AML-193 (cell line): ENCODE results near the gene EXOC3L4.

ENCODE experiments used
- DNase-seq, 2 experiments: peaks; one replicate each; lab custom pipeline; 2025; lab: John Stamatoyannopoulos, UW

Gene EXOC3L4

GRCh38 chr14:103121846-103122584, 27.5 kb downstream of the EXOC3L4 start:
- DNase-seq, result peak; percentile 77 to 83

DNA sequence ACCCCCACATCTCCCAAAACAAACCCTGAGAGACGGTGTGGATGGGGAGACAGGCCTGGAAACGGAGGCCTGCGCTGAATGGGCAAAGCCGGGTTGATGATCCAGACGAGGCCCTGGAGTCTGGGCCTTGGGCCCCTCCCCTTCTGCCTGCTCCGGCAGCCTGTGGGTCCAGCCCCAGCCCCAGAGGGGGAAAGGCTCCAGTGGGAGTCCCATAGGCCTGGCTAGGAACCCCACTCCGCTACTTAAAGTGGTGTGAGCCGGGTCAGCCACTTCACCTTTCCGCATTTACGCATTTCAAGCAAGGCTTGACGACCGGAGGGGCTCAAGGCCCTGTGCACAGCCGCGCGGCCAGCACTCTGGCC, 28.0 kb downstream of the EXOC3L4 start:
- DNase-seq, result no peak

DNA sequence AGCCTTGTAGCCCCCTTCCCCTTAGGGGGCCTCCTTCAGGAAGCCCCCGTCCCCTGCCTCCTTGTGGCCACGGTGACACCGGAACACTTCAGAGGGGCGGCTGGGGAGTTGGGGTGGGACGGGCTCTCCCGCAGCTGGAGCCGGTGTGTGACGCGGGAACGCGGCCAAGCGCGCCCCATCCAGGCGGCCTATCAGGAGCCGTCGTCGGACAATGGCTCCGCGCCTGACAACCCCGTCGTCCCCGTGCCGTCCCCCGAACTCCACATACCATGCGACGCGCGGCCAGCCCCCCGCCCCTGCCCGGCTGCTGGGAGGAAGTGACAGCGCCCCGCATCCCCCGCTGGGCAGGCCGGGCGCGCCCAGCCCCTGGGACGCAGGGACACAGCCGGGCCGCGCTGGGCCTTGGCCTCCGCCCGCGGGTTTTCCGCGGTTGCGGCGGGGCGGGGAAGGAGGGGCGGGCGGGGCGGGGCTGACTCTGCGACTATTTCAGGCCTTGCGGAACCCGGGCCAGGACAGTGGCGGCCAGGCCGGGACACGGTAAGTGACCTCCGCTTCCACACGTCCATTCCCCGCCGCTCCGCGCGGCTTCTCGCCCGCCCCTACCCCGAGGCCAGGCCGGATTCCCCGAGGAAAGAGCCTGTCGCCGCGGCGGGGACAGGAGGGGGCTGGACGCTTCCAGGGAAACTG, 28.6 kb downstream of the EXOC3L4 start, which contains the start of gene TNFAIP2:
Gene TNFAIP2, plus strand, starts transcription at position 515 of the 687 bp plus-strand sequence. CDS start 2,997 bp downstream, outside the sequence.
- DNase-seq, result peak; percentile 53 to 54

DNA sequence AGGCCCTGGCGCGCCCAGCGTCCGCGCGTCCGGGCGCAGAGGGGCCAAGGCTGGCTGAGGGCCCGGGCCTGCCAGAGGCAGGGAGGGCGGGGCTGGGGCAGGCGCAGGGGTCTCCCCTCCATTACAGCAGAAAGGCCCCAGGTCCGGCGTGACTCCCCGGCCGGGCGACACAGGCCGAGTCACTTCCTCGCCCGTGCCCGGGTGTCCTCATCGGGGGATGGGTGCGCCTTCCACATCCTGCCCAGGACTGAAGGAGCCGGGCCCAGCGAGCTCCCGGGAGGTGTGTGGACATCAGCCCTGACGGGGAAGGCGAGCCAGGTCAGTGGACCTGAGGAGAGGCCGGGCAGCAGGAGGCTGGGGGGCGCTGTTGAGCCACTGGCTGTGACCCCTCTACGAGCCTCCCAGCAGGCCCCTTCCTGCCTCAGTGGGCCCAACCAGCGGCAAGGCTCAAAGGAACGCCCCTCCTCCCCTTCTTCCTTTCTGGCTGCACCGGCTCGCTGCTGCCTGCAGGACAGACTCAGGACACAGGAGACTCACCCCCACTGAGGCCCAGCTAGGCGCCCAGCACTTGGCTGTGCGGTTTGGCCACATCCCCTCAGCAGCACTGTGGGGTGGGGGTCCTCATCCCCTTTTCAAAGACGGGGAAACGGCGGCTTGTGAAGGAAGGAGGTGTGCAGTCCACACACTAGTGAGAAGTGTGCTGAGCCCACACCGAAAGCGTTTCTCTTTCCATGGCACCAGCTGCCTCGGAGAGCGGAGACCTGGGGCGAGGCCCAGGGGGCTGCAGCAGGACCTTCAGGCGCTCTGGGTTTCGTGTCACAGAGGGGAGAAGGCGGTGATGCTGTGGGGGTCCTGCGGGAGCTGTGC, 29.3 kb downstream of the EXOC3L4 start:
- peak; percentile 7 to 39 for DNase-seq

GRCh38 chr14:103124501-103125001, 30.0 kb downstream of the EXOC3L4 start:
- DNase-seq, result no peak

GRCh38 chr14:103125098-103126070, 30.9 kb downstream of the EXOC3L4 start:
- DNase-seq, result no peak

GRCh38 chr14:103126088-103126872, 31.8 kb downstream of the EXOC3L4 start:
- no peak for DNase-seq

DNA sequence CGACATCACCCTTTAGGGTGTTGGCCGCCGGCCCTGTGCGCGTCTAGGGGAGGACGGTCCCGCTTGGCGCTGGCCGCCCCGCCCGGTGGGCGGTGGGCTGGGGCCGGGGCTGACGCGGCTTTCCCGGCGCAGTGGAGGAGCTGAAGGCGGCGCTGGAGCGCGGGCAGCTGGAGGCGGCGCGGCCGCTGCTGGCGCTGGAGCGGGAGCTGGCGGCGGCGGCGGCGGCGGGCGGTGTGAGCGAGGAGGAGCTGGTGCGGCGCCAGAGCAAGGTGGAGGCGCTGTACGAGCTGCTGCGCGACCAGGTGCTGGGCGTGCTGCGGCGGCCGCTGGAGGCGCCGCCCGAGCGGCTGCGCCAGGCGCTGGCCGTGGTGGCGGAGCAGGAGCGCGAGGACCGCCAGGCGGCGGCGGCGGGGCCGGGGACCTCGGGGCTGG, 32.4 kb downstream of the EXOC3L4 start:
- DNase-seq, result no peak

GRCh38 chr14:103127356-103127755, 32.8 kb downstream of the EXOC3L4 start:
- DNase-seq, result no peak

- no peak for DNase-seq
Measured at GRCh38 chr14:103127861-103128598, 33.5 kb downstream of the EXOC3L4 start.

DNA sequence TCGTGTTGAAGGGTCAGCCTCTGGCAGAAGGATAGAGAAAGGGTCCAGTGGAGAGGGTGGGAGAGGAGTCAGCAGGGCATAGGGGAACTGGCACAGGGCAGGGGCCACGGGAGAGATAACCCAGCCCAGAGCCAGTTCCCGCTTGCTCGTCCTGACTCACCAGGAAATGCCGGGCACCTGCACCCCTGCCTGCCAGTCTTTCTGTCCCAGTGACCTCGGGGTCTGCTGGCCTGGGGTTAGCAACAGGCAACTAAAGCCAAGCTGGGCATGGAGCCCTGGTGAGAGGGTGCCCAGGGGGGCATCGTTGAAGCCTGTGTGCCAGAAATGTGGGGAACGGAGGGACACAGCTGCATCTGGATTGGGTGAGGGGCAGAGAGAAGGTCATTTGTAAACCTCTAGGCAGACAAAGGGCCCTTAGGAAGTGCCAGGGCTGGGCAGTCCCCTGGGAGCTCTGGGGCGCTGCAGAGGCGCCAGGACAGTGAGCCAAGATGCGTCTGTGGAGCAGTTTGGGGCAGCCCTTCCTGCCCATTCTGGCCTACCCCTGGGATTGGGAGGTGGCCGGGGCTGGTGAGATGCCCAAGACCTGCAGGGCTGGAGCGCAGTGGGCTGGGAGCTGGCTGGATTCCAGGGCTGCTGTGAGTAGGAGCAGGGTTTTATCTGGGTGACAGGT, 34.2 kb downstream of the EXOC3L4 start:
- no peak for DNase-seq

DNA sequence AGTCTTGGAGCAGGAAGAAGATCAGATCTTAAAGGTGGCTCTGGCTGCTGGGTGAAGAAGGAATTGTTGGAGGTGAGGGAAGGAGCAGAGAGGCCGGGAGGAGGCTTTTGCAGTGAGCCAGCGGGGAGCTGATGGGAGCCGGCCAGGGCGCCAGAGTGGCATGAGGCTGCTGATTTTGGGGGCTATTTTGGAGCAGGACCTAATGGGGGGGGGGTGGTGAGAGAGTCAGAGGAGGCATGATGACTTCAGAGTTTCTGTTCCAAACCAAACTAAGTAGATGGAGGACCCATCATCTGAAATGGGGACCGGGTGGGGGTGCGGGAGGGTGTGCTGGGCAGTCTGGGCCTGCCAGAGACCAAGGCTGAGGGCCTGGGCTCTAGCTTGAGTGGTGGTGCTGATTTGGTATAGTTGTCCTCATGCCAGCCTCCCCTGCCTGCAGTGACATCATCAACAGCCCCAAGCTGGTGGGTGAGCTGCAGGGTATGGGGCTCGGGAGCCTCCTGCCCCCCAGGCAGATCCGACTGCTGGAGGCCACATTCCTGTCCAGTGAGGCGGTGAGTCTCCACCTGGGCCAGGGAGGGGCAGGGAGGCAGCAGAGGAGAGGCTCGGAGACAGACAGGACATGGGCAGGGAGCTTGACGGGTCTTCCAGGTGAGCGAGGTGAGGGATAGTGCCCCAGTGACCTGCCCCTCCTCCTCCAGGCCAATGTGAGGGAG, 34.9 kb downstream of the EXOC3L4 start:
- DNase-seq, result no peak

DNA sequence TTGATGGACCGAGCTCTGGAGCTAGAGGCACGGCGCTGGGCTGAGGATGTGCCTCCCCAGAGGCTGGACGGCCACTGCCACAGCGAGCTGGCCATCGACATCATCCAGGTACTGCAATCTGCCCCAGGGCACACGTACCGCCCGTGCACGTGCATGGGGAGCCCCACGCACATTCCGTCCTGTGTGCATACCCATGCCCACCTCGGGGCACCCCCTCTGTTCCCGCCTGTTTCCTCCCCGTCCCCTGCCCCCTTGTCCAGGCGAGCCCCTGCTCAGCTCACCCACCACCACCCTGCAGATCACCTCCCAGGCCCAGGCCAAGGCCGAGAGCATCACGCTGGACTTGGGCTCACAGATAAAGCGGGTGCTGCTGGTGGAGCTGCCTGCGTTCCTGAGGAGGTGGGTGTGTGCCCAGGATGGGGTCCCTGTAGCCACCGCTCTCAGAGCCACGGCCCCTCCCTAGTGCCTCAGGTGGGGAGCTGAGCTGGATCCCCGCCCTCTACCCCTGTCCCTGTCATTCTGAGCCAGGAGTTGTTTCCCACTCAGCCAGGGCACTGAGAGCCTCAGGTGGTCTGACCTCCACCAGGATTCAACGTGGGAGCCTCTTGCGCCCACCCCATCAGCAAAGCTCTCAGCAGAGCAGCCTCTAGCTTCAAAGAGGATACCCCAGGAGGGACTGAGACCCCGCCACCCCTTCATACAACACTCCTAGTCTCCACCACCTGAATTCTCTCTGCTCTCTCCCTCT, 35.7 kb downstream of the EXOC3L4 start:
- no peak for DNase-seq

DNA sequence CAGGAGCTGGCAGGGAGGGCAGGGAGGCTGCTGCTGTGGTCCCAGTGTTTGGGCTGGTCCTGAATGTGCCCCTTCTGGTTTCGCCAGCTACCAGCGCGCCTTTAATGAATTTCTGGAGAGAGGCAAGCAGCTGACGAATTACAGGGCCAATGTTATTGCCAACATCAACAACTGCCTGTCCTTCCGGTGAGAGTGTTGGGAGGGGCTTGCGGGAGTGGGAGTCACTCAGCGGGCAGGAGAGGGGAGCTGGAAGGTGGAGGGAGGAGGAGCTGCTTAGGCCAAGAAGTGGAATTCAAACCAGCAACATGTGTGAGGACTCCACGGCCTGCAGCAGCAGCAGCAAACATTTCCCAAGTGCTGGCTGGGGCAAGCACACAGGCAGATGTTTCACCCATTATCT, 36.4 kb downstream of the EXOC3L4 start:
- no peak for DNase-seq

DNA sequence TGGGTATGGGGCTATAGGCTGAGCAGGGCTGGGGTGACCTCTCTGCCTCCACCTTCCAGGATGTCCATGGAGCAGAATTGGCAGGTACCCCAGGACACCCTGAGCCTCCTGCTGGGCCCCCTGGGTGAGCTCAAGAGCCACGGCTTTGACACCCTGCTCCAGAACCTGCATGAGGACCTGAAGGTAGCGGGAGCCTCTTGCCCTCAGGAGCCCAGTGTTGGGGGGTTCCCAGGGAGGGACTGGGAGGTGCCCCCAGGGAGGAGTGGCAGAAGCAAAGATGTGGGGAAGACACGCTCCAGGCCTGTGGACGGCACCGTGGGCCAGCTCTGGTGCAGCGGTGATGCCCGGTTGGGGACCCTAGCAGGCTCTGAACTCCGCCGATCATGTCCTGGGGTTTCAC, 37.1 kb downstream of the EXOC3L4 start:
- DNase-seq, result no peak

DNA sequence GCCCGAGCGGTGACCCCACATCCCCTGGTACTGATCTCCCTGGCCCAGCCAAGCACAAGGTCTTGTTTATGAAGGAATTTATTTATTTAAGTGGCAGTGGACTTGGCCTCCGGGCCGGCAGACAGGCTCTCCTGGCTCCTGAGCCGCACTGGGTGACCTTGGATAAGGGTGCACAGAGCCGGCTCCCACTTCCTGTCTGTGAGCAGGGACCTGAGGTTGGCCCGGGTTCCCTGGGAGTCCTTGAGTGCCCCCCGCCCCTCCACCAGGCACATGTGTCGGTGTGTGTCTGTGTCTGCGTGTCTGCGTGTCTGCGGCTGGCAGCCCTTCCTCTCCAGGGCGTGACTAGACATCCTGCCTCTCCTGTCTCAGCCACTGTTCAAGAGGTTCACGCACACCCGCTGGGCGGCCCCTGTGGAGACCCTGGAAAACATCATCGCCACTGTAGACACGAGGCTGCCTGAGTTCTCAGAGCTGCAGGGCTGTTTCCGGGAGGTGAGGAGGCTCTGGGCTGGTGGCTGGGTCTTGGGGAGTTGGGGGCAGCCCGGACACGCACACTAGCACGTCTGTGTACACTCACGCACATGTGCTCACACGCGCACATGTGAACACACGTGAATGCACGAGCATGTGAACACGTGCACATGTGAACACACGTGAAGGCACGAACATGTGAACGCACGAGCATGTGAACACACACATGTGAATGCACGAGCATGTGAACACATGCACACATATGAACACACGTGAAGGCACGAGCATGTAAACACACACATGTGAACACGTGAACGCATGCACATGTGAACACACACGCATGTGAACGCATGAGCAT, 38.1 kb downstream of the EXOC3L4 start:
- no peak for DNase-seq
